NCI-H128 (cell line): ENCODE data around the gene SLC22A6.
"Not testable (repeated sequence)": the region's sequence is repeated elsewhere in the genome, so short reads cannot be mapped to it uniquely, and the experiment has no call there.

ENCODE experiments used
- DNase-seq: peaks from one replicate; lab custom pipeline; 2025; ENCODE audit not compliant: unreplicated experiment; lab: John Stamatoyannopoulos, UW

Gene SLC22A6

GRCh38 chr11:62988276-62988675 is 3.5 kb upstream of the SLC22A6 start:
- no peak for DNase-seq

DNA sequence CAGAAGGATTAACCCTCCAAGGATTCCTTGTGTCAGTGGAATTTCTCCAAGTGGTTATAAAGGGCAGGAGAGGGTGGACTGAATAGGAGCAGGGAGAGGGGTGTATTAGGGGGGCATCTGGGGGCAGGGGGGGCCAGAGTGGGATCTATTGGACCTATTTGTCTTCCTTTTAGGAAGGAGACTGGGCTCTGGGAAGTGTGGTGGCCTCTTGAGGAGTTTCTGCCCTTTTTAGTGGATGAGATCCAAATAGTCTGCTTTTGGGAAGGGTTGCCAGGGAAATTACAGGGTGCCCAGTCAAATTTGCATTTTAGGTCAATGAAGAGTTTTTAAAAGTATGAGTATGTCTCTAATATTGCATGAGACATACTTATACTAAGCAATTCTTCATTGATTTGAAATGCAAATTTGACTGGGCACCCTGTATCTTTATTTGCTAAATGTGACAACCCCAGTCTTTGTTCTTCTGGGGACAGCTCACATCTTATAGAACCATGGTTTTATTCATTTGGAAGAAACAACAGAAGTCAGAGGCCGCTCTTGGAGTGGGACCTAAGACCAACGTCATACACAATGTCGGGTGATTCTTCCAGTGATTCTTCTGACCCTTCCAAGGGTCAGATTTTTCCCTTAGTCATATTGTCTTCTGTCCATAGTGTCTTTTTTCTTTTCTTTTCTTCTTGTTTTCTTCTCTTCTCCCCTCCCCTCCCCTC is 429 bp upstream of the SLC22A6 start:
- no peak for DNase-seq

DNA sequence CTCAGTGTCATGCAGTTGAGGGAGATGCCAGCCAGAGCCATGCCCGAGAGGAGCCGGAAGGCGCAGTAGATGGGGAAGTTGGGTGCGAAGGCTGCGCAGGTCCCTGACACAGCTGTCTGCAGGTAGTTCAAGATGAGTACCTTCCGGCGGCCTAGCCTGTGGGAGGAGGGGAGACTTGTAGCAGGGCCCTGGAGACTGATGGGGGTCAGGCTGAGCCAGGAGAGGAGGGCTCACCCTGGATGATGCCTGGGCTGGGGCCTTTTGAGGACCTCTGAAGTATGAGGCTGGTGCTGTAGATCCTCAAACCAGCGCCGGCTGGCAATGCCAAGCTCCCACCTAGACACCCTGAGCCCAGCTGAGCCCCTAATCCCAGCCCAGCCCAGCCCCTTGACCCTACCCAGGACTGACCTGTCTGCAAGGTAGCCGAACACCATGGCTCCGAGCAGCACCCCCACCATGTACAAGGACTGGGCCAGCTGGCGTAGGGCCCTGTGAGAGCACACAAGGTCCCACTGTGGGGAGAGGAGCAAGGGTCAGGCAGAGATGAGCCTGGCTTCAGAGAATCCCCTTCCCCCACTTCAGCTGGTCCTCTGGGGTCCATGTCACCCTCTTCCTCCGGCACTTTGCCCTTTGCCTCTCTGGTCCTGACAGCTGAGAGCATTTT is 1.1 kb downstream of the SLC22A6 start:
- no peak for DNase-seq

- no peak for DNase-seq
These were observed 3.0 kb downstream of the SLC22A6 start for GRCh38 chr11:62981743-62982142.

- no peak for DNase-seq
These were observed 4.5 kb downstream of the SLC22A6 start for GRCh38 chr11:62980133-62980760.

DNA sequence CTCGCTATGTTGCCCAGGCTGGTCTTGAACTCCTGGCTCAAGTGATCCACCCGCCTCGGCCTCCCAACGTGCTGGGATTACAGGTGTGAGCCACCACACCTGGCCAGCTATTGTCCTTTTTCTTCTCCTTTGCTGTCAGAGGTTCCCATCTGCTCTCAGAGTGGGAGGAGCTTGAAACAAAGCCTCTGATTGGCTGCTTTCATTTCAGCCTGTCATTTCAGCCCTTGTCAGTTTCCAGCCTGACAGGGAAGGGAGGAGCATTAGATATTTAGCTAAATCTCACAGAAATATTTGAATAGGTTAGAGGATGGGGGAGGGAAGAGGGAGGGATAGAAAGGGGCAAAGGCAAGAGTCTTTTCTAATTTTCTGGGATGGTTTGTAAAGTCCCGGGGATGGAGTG is 8.7 kb downstream of the SLC22A6 start:
- DNase-seq: no peak

GRCh38 chr11:62974848-62975522 is 9.8 kb downstream of the SLC22A6 start:
- DNase-seq: no peak

GRCh38 chr11:62965574-62965973 is 19.2 kb downstream of the SLC22A6 start:
- no peak for DNase-seq

DNA sequence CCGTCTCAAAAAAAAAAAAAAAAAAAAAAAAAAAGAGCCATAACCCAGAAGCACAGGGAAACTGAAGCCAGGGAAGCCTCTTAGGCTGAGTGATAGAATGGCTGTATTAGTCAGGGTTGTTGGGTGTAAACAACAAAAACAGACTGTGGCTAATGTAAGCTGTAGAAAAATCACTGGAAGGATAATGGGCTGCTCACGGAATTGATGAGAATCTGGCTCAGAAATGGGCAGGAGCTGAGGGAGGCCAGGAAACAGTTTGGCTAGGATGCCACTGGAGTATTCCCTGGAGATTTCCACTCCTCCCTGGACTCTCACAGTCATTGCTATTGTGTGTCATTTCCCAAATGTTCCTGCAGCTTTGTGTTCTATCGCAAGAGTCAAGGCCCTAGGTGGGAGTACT is 22.4 kb downstream of the SLC22A6 start:
- no peak for DNase-seq

DNA sequence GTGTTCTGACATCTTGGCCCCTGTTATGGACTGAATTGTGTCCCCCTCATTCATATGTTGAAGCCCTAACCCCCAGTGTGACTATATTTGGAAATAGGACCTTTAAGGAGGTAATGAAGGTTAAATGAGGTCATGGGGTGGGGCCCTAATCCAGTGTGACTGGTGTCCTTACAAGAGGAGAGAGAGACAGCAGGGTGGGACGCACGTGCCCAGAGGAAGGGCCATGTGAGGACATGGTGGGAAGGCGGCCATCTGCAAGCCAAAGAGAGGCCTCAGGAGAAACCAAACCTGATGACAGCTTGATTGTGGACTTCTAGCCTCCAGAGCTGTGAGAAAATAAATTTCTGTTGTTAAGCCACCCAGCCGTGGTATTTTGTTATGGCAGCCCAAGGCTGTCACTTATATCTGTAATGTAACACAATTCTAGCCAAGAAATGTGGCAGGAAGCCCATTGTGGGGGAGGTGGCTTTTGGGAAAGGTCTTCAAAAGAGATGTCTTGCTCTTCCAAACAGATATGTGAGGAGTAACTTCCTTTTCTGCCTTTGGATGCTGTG is 23.7 kb downstream of the SLC22A6 start:
- no peak for DNase-seq

- DNase-seq: no peak
These were observed 25.3 kb downstream of the SLC22A6 start for GRCh38 chr11:62959422-62959980.

- DNase-seq: no peak
These were observed 26.0 kb downstream of the SLC22A6 start for GRCh38 chr11:62958547-62959421.

DNA sequence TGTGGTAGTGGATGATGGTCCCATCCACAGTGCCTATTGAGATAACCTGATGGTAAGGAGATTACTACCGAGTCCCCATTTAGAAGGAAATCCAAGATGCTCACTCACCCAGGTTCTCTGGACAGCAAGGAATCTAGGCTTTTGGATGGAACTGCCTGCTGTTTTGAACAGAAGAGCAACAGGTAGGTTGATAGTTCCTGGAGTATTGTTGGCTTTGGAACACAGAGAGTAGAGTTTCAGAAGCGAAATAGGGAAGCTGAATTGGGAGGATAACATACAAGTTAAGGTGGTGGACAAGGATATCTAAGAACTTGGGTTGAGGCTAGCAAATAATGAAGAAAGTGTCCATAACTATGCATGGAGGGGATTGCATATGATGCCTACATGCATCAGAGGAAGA is 27.6 kb downstream of the SLC22A6 start:
- DNase-seq: no peak

- DNase-seq: no peak
These were observed 30.3 kb downstream of the SLC22A6 start for GRCh38 chr11:62954478-62954877.

DNA sequence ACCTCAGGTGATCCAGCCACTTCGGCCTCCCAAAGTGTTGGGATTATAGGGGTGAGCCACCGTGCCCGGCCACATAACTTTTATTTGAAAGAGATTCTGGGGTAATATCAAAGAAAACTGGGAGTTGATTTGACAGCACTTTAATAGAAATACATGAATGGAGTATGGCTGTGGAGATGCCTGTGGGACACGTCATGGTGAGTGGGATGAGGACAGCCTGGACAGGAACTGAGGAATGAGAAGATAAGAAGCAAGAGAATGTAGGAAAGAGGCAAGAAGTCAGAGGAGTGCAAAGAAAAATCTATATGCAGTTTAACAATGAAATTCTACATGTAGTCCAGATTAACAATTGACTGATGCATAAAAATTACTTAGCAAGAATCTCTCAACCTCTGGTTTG is 31.0 kb downstream of the SLC22A6 start:
- no peak for DNase-seq

GRCh38 chr11:62948765-62949320 is 35.9 kb downstream of the SLC22A6 start:
- no peak for DNase-seq

GRCh38 chr11:62945538-62945937 is 39.2 kb downstream of the SLC22A6 start:
- not testable (repeated sequence) for DNase-seq

DNA sequence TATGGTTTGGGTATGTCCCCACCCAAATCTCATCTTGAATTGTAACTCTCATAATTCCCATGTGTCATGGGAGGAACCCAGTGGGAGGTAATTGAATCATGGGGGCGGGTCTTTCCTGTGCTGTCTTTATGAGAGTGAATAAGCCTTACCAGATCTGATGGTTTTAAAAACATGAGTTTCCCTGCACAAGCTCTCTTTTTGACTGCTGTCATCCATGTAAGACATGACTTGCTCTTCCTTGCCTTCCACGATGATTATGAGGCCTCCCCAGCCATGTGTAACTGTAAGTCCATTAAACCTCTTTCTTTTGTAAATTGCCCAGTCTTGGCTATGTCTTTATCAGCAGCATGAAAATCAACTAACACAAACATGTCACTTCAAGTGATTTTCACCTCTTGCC is 47.2 kb downstream of the SLC22A6 start:
- not testable (repeated sequence) for DNase-seq

- DNase-seq: no peak
These were observed 50.3 kb downstream of the SLC22A6 start for GRCh38 chr11:62934496-62934785.
